Activated naive CD4-positive, alpha-beta T cell treated with anti-CD3 and anti-CD28 coated beads for 36 hours (primary cell): ENCODE results near the gene BAX. TPM values are rescaled to one million over a fixed set of nuclear protein-coding genes. Genes with fewer than 3 reads are reported as not detected.

ENCODE experiments used
- CTCF ChIA-PET: fragments of 350-600 bp; sonication (Branson Sonifier 250); formaldehyde crosslinking; loops from one replicate; lab custom pipeline; 2021; ENCODE audit warnings: antibody characterized with exemption; lab: Charles Lee
- DNase-seq: peaks from one replicate; pipeline ENCODE4 v3.0.0-alpha.2; 2020
- H3K27ac Mint-ChIP-seq: one replicate; pipeline ENCODE4 v1.8.0; 2021; ENCODE audit warnings: mild to moderate bottlenecking, mixed read lengths
- H3K27me3 Mint-ChIP-seq: one replicate; pipeline ENCODE4 v1.8.0; 2021; ENCODE audit warnings: low read depth, mixed read lengths
- H3K36me3 Mint-ChIP-seq: one replicate; pipeline ENCODE4 v1.8.0; 2021; ENCODE audit warnings: low read depth, mixed read lengths
- H3K4me1 Mint-ChIP-seq: one replicate; pipeline ENCODE4 v1.8.0; 2021; ENCODE audit warnings: low read depth, mixed read lengths
- H3K4me3 Mint-ChIP-seq: one replicate; pipeline ENCODE4 v1.8.0; 2021; ENCODE audit warnings: mild to moderate bottlenecking, moderate library complexity, mixed read lengths
- H3K9me3 Mint-ChIP-seq: one replicate; pipeline ENCODE4 v1.8.0; 2021; ENCODE audit warnings: mixed read lengths
- intact Hi-C: fragments of 100-400 bp; cut with micrococcal nuclease; formaldehyde crosslinking; loops from one replicate; pipeline ENCODE4 v1.15.1; 2023
- total RNA-seq, 2 experiments: library from RNA; stranded (reverse); gene quantifications; one replicate each; pipeline ENCODE4 v1.2.3, GENCODE V29; 2021

Gene BAX
- total RNA-seq, 2 experiments from 2014 or later, result 267 to 302 TPM

GRCh38 chr19:48938256-48938655, 16.4 kb upstream of the BAX start:
- CTCF ChIA-PET, result interaction anchor here (0.7 kb wide), 1 partner anchor 32 kb away, joined by 3 read pairs; no protein-coding TSS in a partner anchor
- intact Hi-C loops, result no loop called here
- DNase-seq, result no peak

GRCh38 chr19:48940902-48941301, 13.8 kb upstream of the BAX start:
- Mint-ChIP-seq H3K9me3 (peaks cover 6% of the 10 kb centered on the region), H3K36me3 (peaks cover 12% of the 10 kb centered on the region), H3K4me1 (no peaks in the 10 kb centered on the region), H3K4me3 (no peak overlapping the region), H3K27me3 (no peaks in the 10 kb centered on the region), H3K27ac (no peak overlapping the region)
- CTCF ChIA-PET, result interaction anchor here (0.7 kb wide), 2 partner anchors 26 to 152 kb away, joined by 3 to 4 read pairs; no protein-coding TSS in a partner anchor
- intact Hi-C loops, result no loop called here
- no peak for DNase-seq

More at GRCh38 chr19:48938256-48938655, 16.4 kb upstream of the BAX start:
- Mint-ChIP-seq H3K4me1 (peaks cover 5% of the 10 kb centered on the region), H3K27me3 (no peaks in the 10 kb centered on the region), H3K27ac (no peak overlapping the region), H3K9me3 (peaks cover 6% of the 10 kb centered on the region), H3K36me3 (peaks cover 12% of the 10 kb centered on the region), H3K4me3 (no peak overlapping the region)

GRCh38 chr19:48943081-48943480, 11.6 kb upstream of the BAX start:
- H3K9me3 Mint-ChIP-seq, result peaks cover 10% of the 10 kb centered on the region
- no peak overlapping the region for H3K4me3 Mint-ChIP-seq
- H3K27me3 Mint-ChIP-seq, result no peaks in the 10 kb centered on the region
- H3K4me1 Mint-ChIP-seq, result no peaks in the 10 kb centered on the region
- intact Hi-C loops, result no loop called here
- H3K36me3 Mint-ChIP-seq, result peaks cover 12% of the 10 kb centered on the region
- no peak for DNase-seq
- CTCF ChIA-PET, result no interaction called here
- H3K27ac Mint-ChIP-seq, result no peak overlapping the region

- Mint-ChIP-seq H3K36me3 (peaks cover 8% of the 10 kb centered on the region), H3K27ac (no peak overlapping the region), H3K4me3 (no peak overlapping the region), H3K9me3 (peaks cover 10% of the 10 kb centered on the region), H3K4me1 (no peaks in the 10 kb centered on the region), H3K27me3 (no peaks in the 10 kb centered on the region)
- intact Hi-C loops, result no loop called here
- CTCF ChIA-PET, result interaction anchor here (0.6 kb wide), 1 partner anchor 9 kb away, joined by 3 read pairs; the partner anchor contains the start of gene BAX
- no peak for DNase-seq
These were observed 9.3 kb upstream of the BAX start for GRCh38 chr19:48945415-48945814.

GRCh38 chr19:48945817-48946216, 8.9 kb upstream of the BAX start:
- H3K4me3 Mint-ChIP-seq, result no peak overlapping the region
- peaks cover 8% of the 10 kb centered on the region for H3K9me3 Mint-ChIP-seq
- no peaks in the 10 kb centered on the region for H3K27me3 Mint-ChIP-seq
- no peak for DNase-seq
- no peak overlapping the region for H3K27ac Mint-ChIP-seq
- peaks cover 5% of the 10 kb centered on the region for H3K36me3 Mint-ChIP-seq
- intact Hi-C loops, result no loop called here
- CTCF ChIA-PET, result interaction anchor here (0.6 kb wide), 1 partner anchor 9 kb away, joined by 3 read pairs; the partner anchor contains the start of gene BAX
- H3K4me1 Mint-ChIP-seq, result no peaks in the 10 kb centered on the region

GRCh38 chr19:48946463-48947257, 8.0 kb upstream of the BAX start:
- Mint-ChIP-seq H3K27ac (no peak overlapping the region), H3K4me1 (no peaks in the 10 kb centered on the region), H3K36me3 (no peaks in the 10 kb centered on the region), H3K4me3 (no peak overlapping the region), H3K9me3 (peaks cover 4% of the 10 kb centered on the region), H3K27me3 (no peaks in the 10 kb centered on the region)
- DNase-seq, result no peak
- CTCF ChIA-PET, result no interaction called here
- intact Hi-C loops, result no loop called here

- CTCF ChIA-PET, result interaction anchor here (0.5 kb wide), 1 partner anchor 25 kb away, joined by 3 read pairs; no protein-coding TSS in a partner anchor
- no peak overlapping the region for H3K27ac Mint-ChIP-seq
- no peaks in the 10 kb centered on the region for H3K4me1 Mint-ChIP-seq
- intact Hi-C loops, result no loop called here
- H3K9me3 Mint-ChIP-seq, result peaks cover 4% of the 10 kb centered on the region
- H3K4me3 Mint-ChIP-seq, result no peak overlapping the region
- H3K27me3 Mint-ChIP-seq, result no peaks in the 10 kb centered on the region
- DNase-seq, result no peak
- H3K36me3 Mint-ChIP-seq, result no peaks in the 10 kb centered on the region
These were observed 7.5 kb upstream of the BAX start for GRCh38 chr19:48947258-48947542.

- Mint-ChIP-seq H3K4me1 (peaks cover 4% of the 10 kb centered on the region), H3K9me3 (peaks cover 4% of the 10 kb centered on the region), H3K27me3 (no peaks in the 10 kb centered on the region), H3K4me3 (no peak overlapping the region), H3K27ac (no peak overlapping the region), H3K36me3 (peaks cover 1% of the 10 kb centered on the region)
- no peak for DNase-seq
- intact Hi-C loops, result no loop called here
- CTCF ChIA-PET, result interaction anchor here (1.0 kb wide), 1 partner anchor 155 kb away, joined by 3 read pairs; no protein-coding TSS in a partner anchor
These were observed 4.5 kb upstream of the BAX start for GRCh38 chr19:48950159-48950558.

- no peak overlapping the region for H3K4me3 Mint-ChIP-seq
- CTCF ChIA-PET, result interaction anchor here (1.0 to 1.3 kb wide), 3 partner anchors 14 to 163 kb away, joined by 3 to 6 read pairs (median 3); partner anchors contain the start of gene FTL
- H3K36me3 Mint-ChIP-seq, result peaks cover 8% of the 10 kb centered on the region
- intact Hi-C loops, result no loop called here
- H3K27ac Mint-ChIP-seq, result no peak overlapping the region
- peaks cover 4% of the 10 kb centered on the region for H3K9me3 Mint-ChIP-seq
- DNase-seq, result no peak
- H3K4me1 Mint-ChIP-seq, result peaks cover 12% of the 10 kb centered on the region
- H3K27me3 Mint-ChIP-seq, result no peaks in the 10 kb centered on the region
These were observed 3.7 kb upstream of the BAX start for GRCh38 chr19:48950830-48951519.

GRCh38 chr19:48953141-48953540, 1.5 kb upstream of the BAX start:
- Mint-ChIP-seq H3K27ac (no peak overlapping the region), H3K27me3 (no peaks in the 10 kb centered on the region), H3K36me3 (peaks cover 26% of the 10 kb centered on the region), H3K4me3 (no peak overlapping the region), H3K4me1 (peaks cover 27% of the 10 kb centered on the region), H3K9me3 (no peaks in the 10 kb centered on the region)
- intact Hi-C loops, result no loop called here
- no peak for DNase-seq
- CTCF ChIA-PET, result interaction anchor here (0.6 to 2.8 kb wide), 3 partner anchors 17 to 56 kb away, joined by 3 to 13 read pairs (median 4); no protein-coding TSS in a partner anchor

- peaks cover 29% of the 10 kb centered on the region for H3K4me1 Mint-ChIP-seq
- peaks cover 32% of the 10 kb centered on the region for H3K36me3 Mint-ChIP-seq
- H3K27me3 Mint-ChIP-seq, result no peaks in the 10 kb centered on the region
- peak overlapping the region; percentile 77 for H3K4me3 Mint-ChIP-seq
- peak overlapping the region; percentile 84 for H3K27ac Mint-ChIP-seq
- CTCF ChIA-PET, result interaction anchor here (0.5 to 2.8 kb wide), 7 partner anchors 8 to 607 kb away, joined by 3 to 13 read pairs (median 4); partner anchors contain the start of gene NUCB1
- intact Hi-C loops, result loop anchor here (1.0 to 2.0 kb wide), 3 partner anchors 11 to 79 kb away; partner anchors contain the start of genes FTL and NUCB1
- no peaks in the 10 kb centered on the region for H3K9me3 Mint-ChIP-seq
- no peak for DNase-seq
These were observed 583 bp upstream of the BAX start for GRCh38 chr19:48953990-48954594.
